GM12878 (cell line): Measurements from ENCODE around the gene SMOC2.

Source experiments
- CREB1 ChIP-seq: IDR thresholded peaks from 2 replicates; pipeline ENCODE4 v1.6.1; 2012; ENCODE audit warnings: low read depth, mild to moderate bottlenecking, inconsistent platforms
- MAX ChIP-seq: IDR thresholded peaks from 2 replicates; pipeline ENCODE4 v1.6.1; 2012; ENCODE audit warnings: low read depth, low read length, improper control_type of control experiment
- NFYA ChIP-seq: IDR thresholded peaks from 2 replicates; pipeline ENCODE4 v1.6.1; 2011; ENCODE audit warnings: low read depth, mild to moderate bottlenecking, low read length, improper control_type of control experiment, borderline replicate concordance
- POLR2A ChIP-seq: IDR thresholded peaks from 2 replicates; pipeline ENCODE4 v1.6.1; 2011; ENCODE audit warnings: low read depth, mild to moderate bottlenecking, low read length
- SIN3A ChIP-seq: IDR thresholded peaks from 2 replicates; pipeline ENCODE4 v1.6.1; 2012; ENCODE audit warnings: low read depth, low read length, improper control_type of control experiment
- TAF1 ChIP-seq: IDR thresholded peaks from 2 replicates; pipeline ENCODE4 v1.6.1; 2011; ENCODE audit warnings: mild to moderate bottlenecking, low read depth, low read length, borderline replicate concordance
- TF ChIP-seq, protein P1 (sequence below): IDR thresholded peaks from 2 replicates; pipeline ENCODE4 v1.6.1; 2011; ENCODE audit warnings: low read depth, low read length, improper control_type of control experiment, borderline replicate concordance

- no peak for TF ChIP-seq NFYA
- TF ChIP-seq, protein P1, sequence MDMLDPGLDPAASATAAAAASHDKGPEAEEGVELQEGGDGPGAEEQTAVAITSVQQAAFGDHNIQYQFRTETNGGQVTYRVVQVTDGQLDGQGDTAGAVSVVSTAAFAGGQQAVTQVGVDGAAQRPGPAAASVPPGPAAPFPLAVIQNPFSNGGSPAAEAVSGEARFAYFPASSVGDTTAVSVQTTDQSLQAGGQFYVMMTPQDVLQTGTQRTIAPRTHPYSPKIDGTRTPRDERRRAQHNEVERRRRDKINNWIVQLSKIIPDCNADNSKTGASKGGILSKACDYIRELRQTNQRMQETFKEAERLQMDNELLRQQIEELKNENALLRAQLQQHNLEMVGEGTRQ: no peak
- TF ChIP-seq MAX: no peak
- no peak for TF ChIP-seq CREB1
- no peak for TF ChIP-seq SIN3A
- no peak for TF ChIP-seq TAF1
- no peak for TF ChIP-seq POLR2A
Measured at GRCh38 chr6:168428052-168428826, 12.7 kb upstream of the SMOC2 start.
